ENCODE measurements around the gene UNKL.

- no peak for TF ChIP-seq CTCF (IDR thresholded peaks at IDR 0.05)
- no peak for TF ChIP-seq POLR2A (IDR thresholded peaks at IDR 0.05)
Observed at GRCh38 chr16:1401061-1401757, 13.3 kb downstream of the UNKL start.
